HG03460 (cell line): Measurements from ENCODE around the gene FOXJ2.
A peak's percentile ranks its signal among the peaks of the same experiment; 100 is the strongest.
"Not testable (repeated sequence)": the region's sequence is repeated elsewhere in the genome, so short reads cannot be mapped to it uniquely, and the experiment has no call there.

ENCODE experiments used
- ATAC-seq: cut with Tn5 transposase; IDR thresholded peaks from one replicate; pipeline ENCODE4 v1.9.1; 2021; ENCODE audit not compliant: unreplicated experiment

FOXJ2 gene

DNA sequence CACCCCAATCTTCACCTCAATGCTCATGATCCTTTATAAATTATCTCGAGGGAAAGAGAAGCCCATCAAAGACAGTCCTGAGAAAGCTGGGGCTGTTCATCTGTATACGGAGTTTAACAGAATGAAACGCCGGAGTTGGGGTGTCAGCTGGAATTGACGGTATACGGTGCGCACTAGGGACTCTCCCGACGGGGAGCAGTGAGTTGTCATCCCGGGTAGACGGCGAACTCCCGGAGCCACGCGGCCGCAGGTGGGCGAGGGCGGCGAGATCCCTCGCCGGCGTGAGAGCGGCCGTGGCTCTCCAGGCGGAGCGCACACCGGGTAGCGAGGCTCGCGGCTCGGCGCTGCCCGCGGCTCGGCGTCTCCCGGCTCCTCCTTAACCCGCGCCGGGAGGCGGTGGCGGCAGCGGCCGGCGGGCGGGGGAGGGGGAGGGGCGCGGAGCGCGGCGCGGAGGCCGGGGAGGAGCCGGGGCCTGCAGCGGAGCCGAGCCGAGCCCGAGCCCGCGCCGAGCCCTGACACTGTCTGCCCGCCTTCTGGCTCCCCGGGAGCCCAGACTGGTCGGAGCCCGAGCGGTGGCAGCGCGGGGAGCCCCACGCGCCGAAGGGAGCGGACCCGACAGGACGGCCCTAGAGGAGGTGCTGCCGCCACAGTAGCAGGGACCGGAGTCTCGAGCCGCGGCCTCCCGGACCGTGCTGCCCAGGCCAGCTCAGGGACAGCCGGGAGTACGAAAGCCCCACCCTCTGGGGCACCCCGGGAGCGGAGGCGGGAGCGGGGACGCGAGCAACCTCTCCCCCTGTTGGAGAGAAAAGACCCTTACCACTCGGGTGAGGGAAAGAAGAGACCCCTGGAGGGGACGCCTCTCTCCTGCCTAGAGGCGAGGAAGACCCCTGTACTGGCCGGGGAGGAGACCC is at the start of gene FOXJ2:
FOXJ2 (plus strand) TSS at position 475 of the 911 bp plus-strand sequence. CDS start 7,117 bp downstream, outside the sequence.
- ATAC-seq: peak; percentile 66

DNA sequence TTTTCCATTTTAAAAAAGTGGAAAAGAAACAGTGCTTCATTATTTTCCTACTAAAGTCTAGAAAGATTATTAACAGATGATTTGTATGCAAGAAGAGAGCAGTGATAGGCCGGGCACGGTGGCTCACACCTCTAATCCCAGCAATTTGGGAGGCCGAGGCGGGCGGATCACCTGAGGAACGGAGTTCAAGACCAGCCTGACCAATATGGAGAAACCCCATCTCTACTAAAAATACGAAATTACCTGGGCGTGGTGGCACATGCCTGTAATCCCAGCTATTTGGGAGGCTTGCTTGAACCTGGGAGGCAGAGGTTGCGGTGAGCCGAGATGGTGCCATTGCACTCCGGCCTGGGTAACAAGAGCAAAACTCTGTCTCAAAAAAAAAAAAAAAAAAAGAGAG is 49.5 kb upstream of the FOXJ2 start:
- ATAC-seq: not testable (repeated sequence)

DNA sequence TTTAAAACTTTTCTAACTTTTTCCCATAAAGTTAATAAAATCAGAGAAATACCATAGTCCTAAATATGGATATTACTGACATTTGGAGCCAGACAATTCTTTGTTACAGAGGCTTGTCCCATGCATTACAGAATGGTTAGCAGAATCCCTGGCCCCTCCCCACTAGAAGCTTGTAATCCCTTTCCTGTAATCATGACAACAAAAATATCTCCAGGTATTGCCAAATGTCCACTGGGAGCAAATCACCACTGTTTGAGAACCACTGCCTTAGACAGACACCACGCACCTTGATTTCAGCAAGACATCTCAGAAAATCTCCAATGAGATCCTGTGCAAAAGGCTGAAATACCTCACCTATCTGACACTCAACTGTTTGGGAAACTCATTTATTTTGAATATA is 49.1 kb upstream of the FOXJ2 start:
- not testable (repeated sequence) for ATAC-seq

DNA sequence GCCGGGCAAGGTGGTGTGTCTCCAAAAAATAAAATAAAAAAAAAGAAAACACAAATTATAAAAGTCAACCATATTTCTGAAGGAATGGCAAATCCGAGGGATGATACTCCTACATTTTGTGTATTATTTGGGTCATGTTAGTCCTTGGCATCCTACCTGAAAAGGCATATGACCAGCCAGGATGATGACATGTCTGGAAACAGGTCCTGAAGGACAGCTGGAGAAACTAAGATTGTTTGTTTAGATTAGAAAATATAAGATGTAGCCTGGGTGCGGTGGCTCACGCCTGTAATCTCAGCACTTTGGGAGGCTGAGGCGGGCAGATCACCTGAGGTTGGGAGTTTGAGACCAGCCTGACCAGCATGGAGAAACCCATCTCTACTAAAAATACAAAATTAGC is 47.6 kb upstream of the FOXJ2 start:
- no peak for ATAC-seq

- no peak for ATAC-seq
Observed at GRCh38 chr12:7985802-7986418, 46.6 kb upstream of the FOXJ2 start.

- ATAC-seq: peak; percentile 66
Observed at GRCh38 chr12:7989827-7990491, 42.6 kb upstream of the FOXJ2 start.

GRCh38 chr12:7991535-7991934 is 41.0 kb upstream of the FOXJ2 start:
- no peak for ATAC-seq

DNA sequence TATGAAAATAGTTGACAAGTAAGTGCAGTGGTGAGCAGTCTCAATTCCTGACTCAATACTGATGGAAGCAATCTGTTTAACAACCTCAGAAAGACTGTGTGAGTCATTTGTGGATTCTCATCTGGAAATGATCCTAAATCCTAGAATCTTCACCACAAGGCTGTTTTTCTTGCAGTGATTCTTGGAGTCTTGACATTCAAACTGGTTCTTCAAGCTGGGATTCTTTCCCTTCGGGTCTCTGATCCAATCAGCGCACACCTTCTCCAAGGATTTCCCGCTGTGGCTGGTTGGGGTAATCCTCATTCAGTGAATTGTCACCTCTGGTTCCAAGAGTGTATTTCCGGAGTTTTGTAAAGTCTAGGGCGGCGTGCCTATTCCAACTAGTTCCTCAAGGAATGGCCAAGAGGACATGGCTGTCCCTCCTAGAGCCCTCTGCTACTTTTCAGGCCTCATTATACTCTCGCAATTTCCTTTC is 37.7 kb upstream of the FOXJ2 start:
- no peak for ATAC-seq

GRCh38 chr12:7995266-7995963 is 37.1 kb upstream of the FOXJ2 start:
- ATAC-seq: peak; percentile 97

DNA sequence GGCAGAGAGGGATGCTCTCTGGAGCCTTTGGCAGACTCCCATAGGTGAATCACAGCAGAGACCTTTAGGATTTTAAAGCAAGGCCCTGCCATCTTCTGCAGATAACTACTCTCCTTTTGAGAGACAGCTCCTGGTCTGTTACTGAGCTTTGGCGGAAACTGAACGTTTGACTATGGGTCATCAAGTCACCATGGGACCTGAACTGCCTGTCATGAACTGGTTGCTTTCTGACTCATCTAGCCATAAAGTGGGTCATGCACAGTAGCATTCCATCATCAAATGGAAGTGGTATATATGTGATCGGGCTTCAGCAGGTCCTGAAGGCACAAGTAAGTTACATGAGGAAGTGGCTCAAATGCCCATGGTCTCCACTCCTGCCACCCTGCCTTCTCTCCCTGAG is 31.7 kb upstream of the FOXJ2 start:
- not testable (repeated sequence) for ATAC-seq

GRCh38 chr12:8001496-8001895 is 31.0 kb upstream of the FOXJ2 start:
- ATAC-seq: not testable (repeated sequence)

DNA sequence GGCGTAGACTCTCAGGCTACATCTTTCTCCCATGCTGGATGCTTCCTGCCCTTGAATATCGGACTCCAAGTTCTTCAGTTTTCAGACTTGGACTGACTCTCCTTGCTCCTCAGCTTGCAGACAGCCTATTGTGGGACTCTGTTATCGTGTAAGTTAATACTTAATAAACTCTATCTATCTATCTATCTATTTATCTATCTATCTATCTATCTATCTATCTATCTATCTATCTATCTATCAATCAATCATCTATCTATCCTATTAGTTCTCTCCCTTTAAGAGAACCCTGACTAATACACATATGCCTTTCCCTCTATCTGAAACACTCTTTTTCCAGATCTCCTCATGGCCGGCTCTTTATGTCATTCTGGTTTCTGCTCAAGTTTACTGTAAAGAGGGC is 27.6 kb upstream of the FOXJ2 start:
- not testable (repeated sequence) for ATAC-seq

- no peak for ATAC-seq
Observed at GRCh38 chr12:8011331-8011730, 21.2 kb upstream of the FOXJ2 start.

DNA sequence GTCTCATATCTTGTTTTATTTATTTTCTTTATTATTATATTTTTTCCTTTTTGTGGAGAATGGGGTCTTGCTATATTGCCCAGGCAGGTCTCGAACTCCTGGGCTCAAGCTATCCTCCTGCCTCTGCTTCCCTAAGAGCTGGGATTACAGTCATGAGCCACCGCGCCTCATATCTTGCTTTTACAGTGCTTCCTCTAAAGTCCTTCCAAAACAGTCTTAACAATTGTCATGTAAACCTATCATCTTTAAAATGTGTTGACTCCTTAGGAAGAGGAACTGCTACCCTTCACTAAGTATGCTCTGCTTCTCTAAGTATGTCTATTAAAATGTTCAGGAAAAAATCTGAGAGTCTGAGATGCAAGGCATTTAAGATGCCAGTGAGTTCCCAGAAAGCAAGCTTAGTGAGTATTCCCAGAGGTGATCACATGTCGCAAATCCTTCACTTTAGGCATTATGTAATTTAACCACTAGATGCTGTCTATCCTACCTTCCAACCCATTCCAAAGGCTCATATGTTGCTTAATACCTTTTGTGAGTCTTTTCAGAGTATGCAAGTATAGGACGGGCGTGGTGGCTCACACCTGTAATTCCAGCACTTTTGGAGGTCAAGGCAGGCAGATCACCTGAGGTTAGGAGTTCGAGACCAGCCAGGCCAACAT is 19.7 kb upstream of the FOXJ2 start:
- no peak for ATAC-seq

DNA sequence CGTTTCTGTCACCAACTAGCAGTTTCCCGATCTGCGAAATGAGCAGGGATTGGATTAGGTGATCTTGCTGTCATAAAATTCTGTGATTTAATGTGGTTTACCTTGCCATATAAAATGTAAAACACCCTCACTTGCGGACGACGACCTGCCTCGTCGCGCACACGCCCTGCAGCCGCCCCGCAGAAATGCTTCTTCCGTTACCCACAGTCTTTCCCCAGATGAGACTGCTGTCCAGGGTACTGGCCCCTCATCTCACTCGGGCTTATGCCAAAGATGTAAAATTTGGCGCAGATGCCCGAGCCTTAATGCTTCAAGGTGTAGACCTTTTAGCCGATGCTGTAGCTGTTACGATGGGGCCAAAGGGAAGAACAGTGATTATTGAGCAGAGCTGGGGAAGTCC is 17.7 kb upstream of the FOXJ2 start:
- ATAC-seq: no peak

- not testable (repeated sequence) for ATAC-seq
Observed at GRCh38 chr12:8018213-8018612, 14.3 kb upstream of the FOXJ2 start.

DNA sequence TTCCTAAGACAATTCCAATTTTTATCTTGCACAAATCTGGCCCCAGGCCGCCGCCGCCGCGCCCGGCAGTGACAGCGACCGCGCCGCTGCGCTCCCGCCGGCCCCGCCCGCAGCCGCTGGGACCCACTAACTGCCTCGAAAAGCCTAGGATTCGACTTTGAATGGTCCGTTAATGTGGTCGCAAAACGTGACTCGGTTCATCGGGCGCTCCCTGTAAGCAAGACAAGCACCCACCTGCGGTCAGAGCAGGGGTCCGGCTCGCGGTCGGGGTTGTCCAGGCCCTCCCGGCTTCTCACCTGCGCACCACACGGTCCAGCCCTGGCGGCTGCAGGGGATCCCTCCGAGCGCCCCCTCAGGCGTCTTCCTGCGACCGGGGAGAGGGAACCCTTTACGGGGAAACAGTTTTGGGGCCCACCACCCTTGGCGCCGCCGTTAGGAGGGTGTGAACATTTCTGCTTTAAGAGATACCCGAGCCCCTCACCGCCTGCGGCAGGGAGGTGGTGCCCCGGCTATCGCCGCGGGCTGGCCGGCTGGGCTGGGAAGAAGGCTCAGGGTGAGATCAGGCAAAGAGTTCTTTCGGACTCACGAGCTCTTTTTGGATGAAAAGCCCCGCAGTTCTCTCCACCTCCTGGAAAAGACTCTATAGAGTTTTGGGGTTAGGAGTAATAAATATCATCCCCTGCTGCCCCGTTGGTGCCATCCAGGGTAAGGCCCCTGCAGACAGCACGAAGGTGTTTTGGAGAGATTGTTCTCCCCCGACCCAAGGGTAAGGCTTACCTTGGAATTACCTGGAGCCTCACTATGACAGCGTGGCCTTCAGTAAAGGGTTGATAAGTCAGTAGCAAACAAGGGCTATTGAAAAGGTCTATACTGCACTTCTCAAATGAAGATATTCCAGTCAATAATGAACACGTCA is 13.6 kb upstream of the FOXJ2 start:
- ATAC-seq: no peak

DNA sequence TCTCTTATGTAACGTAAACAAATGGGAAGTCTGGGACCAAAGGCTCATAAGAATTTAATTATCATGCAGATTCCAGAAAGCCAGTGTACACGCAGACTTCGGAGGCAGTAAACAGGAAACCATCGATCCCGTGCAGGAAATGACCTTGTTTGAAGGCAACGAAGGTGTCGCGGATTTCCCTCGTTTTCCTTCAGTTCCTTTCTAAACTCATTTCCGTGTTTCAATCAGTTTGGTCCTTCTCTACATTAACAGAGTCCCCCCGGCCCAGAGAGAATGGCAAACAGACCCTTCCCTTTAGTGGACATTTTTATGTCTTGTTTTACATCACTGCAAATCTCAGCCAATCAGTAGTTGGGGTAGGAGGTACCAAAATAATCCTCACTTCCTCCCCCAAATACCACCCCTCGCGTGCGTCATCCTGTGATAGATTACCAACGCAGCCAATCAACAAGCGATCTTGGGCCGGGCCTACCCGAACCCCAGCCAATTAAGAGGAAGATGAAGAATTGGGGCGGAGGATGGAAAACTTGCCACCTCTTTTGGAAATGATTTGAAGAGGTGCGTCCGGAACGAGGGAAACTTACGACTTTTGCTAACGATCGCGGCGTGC is 6.1 kb upstream of the FOXJ2 start:
- ATAC-seq: peak; percentile 99

- no peak for ATAC-seq
Observed at GRCh38 chr12:8027856-8028255, 4.7 kb upstream of the FOXJ2 start.
